NOMO-1 (cell line): ENCODE measurements around the gene CBY2.
"Not testable (repeated sequence)": the region's sequence is repeated elsewhere in the genome, so short reads cannot be mapped to it uniquely, and the experiment has no call there.

Source experiments
- DNase-seq, 2 experiments: peaks; one replicate each; lab custom pipeline; 2025; ENCODE audit not compliant: unreplicated experiment in 2 of 2; lab: John Stamatoyannopoulos, UW

The CBY2 gene, protein sequence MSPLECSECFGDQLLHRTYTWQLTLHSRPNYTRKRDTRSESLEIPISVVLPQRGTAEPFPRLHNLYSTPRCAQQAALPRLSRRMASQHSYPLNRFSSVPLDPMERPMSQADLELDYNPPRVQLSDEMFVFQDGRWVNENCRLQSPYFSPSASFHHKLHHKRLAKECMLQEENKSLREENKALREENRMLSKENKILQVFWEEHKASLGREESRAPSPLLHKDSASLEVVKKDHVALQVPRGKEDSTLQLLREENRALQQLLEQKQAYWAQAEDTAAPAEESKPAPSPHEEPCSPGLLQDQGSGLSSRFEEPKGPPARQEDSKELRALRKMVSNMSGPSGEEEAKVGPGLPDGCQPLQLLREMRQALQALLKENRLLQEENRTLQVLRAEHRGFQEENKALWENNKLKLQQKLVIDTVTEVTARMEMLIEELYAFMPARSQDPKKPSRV

DNA sequence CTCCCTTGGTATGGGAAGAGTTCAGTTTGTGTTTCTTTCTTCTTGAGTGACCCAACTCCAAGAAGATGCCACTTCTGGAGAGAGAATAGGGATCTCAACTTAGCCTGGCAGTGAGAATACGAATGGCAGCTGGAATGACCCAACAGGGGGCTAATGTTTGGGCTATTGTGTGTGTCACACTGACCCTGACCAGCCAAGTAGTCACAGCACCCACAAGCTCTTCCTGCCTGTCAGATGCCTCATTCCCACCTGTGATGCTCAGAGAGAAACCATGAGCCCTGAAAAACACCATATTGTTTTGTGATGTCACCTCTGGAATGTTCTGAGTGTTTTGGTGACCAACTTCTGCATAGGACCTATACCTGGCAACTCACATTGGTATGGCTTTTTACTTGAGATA lies at the start of gene CBY2:
Gene CBY2, plus strand, starts transcription at position 233 of the 400 bp plus-strand sequence. Its CDS starts 71 bp downstream, at position 304.
- no peak for DNase-seq

- no peak for DNase-seq
Observed at GRCh38 chr13:45654633-45655349, 47.3 kb upstream of the CBY2 start.

- no peak for DNase-seq
Observed at GRCh38 chr13:45658586-45659235, 43.4 kb upstream of the CBY2 start.

GRCh38 chr13:45659536-45659935 lies 42.6 kb upstream of the CBY2 start:
- no peak for DNase-seq

- not testable (repeated sequence) for DNase-seq
Observed at GRCh38 chr13:45660458-45660857, 41.7 kb upstream of the CBY2 start.

GRCh38 chr13:45662162-45662561 lies 40.0 kb upstream of the CBY2 start:
- DNase-seq, result no peak

DNA sequence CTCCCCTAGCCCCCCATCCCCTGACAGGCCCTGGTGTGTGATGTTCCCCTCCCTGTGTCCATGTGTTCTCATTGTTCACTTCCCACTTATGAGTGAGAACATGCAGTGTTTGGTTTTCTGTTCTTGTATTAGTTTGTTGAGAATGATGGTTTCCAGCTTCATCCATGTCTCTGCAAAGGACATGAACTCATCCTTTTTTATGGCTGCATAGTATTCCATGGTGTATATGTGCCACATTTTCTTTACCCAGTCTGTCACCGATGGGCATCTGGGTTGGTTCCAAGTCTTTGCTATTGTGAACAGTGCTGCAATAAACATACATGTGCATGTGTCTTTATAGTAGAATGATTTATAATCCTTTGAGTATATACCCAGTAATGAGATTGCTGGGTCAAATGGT lies 39.2 kb upstream of the CBY2 start:
- not testable (repeated sequence) for DNase-seq

DNA sequence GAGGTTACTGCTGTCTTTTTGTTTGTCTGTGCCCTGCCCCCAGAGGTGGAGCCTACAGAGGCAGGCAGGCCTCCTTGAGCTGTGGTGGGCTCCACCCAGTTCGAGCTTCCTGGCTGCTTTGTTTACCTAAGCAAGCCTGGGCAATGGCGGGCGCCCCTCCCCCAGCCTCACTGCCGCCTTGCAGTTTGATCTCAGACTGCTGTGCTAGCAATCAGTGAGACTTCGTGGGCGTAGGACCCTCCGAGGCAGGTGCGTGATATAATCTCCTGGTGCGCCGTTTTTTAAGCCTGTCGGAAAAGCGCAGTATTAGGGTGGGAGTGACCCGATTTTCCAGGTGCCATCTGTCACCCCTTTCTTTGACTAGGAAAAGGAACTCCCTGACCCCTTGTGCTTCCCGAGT lies 32.5 kb upstream of the CBY2 start:
- not testable (repeated sequence) for DNase-seq

GRCh38 chr13:45670189-45670885 lies 31.8 kb upstream of the CBY2 start:
- no peak for DNase-seq

- DNase-seq, result no peak
Observed at GRCh38 chr13:45674908-45675307, 27.2 kb upstream of the CBY2 start.

DNA sequence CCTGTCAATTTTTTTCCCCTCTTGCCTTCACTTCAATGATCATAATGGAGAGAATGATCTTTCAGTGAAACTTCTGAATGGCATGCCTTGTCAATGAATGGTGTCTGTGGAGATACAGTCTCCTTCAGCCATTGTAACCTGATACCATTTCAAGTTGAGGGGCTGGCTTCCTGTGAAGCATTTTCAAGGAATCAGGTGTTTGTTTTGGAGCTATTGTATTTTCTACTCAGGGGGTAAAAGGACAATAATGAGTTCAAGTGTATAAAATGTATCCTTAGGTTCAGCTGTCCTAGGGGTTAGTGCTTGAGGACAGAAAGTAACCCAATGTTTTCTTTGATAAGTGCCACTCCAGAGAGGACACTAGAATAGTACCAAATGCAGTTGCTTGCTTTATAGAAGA lies 23.8 kb upstream of the CBY2 start:
- DNase-seq, result no peak

GRCh38 chr13:45681113-45681512 lies 21.0 kb upstream of the CBY2 start:
- DNase-seq, result no peak

GRCh38 chr13:45682494-45683008 lies 19.6 kb upstream of the CBY2 start:
- DNase-seq, result no peak

DNA sequence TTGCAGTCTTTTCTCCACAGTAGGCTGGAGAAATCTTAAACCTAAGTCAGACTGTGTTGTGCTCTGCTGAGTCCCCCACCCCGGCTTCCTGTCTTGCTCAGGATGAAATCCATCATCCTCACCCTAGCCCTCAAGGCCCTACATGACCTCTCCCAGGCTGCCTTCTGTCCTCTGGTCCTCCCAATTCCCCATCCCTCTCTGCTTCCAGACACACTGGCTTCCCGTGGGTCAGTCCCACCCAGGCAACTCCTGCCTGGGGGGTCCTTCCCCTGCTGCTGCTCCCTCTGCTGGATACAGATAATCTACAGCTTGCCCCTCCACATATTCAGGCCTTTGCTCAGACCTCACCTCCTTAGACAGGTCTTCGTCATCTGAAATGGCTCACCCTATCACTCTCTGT lies 18.4 kb upstream of the CBY2 start:
- no peak for DNase-seq

DNA sequence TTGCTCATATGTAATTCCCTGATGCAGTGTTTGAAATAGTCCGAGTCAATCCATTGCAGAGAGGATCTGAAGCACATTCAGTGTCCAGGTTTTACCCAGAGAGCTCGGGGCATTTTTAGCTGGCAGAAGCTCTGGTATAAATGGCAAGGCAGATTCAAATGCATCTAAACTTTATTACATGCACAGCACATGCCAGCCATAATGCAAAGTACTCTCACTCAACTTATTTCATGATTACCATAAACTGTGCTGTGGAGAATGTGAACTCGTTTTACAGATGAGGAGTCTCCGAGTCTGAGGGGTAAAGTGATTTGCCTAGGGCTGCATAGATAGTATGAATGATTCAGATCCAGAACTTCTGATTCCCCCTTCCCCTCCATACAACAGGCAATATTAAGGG lies 13.5 kb upstream of the CBY2 start:
- no peak for DNase-seq

DNA sequence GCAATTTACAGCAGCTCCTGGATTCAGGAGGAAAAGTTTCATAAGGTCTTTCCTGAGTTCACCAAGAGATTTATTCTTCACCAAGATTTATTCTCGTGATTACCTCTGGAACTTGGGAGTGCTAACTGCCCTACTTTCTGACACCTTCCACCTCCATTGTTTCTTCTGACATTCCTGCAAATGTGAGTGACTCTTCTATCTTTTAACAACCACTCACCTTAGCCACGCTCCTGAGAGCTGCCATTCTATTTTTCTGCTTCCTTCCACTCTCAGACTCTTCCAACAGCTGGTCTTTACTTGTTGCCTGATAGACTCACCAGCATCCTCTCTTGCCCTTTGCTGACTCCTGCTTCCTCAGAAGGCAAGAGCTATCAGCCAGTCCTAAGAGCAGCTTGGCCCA lies 11.5 kb upstream of the CBY2 start:
- DNase-seq, result no peak

DNA sequence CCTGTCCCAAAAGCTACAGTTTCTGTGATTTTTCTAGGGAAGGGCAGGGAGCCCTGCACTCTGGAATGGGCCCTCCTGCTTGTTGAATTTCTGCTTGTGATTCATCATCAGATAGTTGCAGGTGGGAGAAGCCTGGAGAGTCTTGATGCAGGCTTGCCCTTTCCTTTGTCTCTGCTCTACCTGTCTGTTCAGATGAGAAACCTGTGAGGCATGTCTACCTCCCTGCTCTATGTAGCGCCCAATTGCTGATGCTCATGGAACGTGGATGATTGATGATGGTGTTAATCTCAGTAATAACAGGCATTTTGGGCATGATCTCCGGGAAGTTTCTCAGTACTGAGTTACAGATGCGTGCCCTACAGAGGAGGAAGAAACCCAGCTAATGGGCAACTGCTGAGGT lies 10.9 kb upstream of the CBY2 start:
- DNase-seq, result no peak

DNA sequence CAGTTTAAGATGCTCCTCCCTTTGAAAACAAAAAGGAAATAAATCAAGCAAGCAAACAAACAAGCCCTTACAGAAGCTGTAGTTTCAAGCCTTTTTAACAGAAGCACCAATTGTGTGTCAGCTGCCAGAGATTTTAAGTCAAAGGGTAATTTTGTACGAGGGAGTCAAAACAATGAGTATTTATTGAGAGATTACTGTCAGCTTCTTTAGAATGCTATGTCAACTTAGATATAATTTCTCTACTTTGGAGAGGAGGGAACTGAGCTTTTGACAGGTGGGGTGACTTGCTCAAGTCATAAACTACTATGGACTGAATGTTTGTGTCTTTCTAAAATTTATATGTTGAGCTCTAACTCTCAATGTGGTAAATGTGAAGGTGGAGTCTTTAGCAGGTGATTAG lies 10.5 kb upstream of the CBY2 start:
- no peak for DNase-seq

DNA sequence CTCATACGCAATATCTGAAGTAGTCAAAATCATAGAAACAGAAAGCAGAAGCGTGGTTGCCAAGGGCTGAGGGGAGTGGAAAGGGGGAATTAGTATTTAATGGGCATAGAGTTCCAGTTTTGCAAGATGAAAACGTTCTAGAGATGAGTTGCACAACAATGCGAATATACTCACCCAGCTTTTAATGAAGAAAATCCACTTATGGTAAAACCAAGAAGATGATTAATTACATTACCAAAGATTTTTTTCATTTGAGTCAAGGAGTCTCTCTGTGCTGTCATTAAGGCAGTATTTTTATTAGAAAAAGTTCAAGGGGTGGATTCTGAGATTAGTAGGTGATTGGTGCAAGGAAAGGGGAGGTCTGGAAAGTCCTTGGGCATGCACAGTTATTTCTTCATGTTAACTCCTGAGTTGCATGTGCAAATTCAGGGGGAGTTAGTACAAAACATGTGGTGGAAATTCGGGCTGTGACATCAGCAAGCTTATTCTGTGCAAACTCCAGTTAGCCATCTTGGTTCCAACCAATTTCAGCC lies 6.9 kb upstream of the CBY2 start:
- peak; percentile 91 to 99 for DNase-seq

GRCh38 chr13:45696610-45697226 lies 5.4 kb upstream of the CBY2 start:
- peak; percentile 29 to 47 for DNase-seq
